Large intestine (tissue), 3 donors: ENCODE data around the gene ZNF202. TPM values are rescaled to one million over a fixed set of nuclear protein-coding genes. Genes with fewer than 3 reads are reported as not detected.

Experiments
- DNase-seq, 2 donors: peaks; one replicate each; pipeline versions ENCODE4 v3.0.0 to v3.0.0-alpha.2; 2013
- H3K27ac ChIP-seq: one replicate; pipeline ENCODE4 v1.5.1; 2013; ENCODE audit warnings: low read length
- H3K27me3 ChIP-seq: 2 replicates; pipeline ENCODE4 v1.6.1; 2013; ENCODE audit warnings: low read length; ENCODE audit not compliant: control insufficient read depth, insufficient read depth
- H3K36me3 ChIP-seq: 2 replicates; pipeline ENCODE4 v1.6.1; 2013; ENCODE audit warnings: low read length; ENCODE audit not compliant: control insufficient read depth, insufficient read depth
- H3K4me1 ChIP-seq: one replicate; pipeline ENCODE4 v1.6.1; 2013; ENCODE audit warnings: low read length; ENCODE audit not compliant: control insufficient read depth, insufficient read depth
- H3K4me3 ChIP-seq: one replicate; pipeline ENCODE4 v1.5.1; 2013; ENCODE audit warnings: low read length
- H3K9me3 ChIP-seq: one replicate; pipeline ENCODE4 v1.6.1; 2013; ENCODE audit warnings: mild to moderate bottlenecking, low read depth, low read length, moderate library complexity; ENCODE audit not compliant: control insufficient read depth
- WGBS: methylation state at CpG from one replicate; pipeline ENCODE4 v1.1.5; 2013; ENCODE audit warnings: low lambda C conversion rate; ENCODE audit not compliant: insufficient coverage; 5-methylcytosine and 5-hydroxymethylcytosine counted together
- polyA plus RNA-seq: library from polyadenylated mRNA; unstranded; fragments of 120-200 nt; gene quantifications from one replicate; pipeline ENCODE4 v1.2.1, GENCODE V29; 2013

ZNF202 gene
- polyA plus RNA-seq, 1 donor: 17.1 TPM

GRCh38 chr11:123707606-123708205 lies 33.8 kb downstream of the ZNF202 start:
- H3K9me3 ChIP-seq: no peaks in the 10 kb centered on the region
- H3K27me3 ChIP-seq: no peaks in the 10 kb centered on the region
- DNase-seq: peak; percentile 48 to 50
- peaks cover 6% of the 10 kb centered on the region for H3K4me1 ChIP-seq
- no CpG with 5 or more reads among the region's 8 CpGs for WGBS
- H3K27ac ChIP-seq: no peak overlapping the region
- H3K36me3 ChIP-seq: no peaks in the 10 kb centered on the region
- no peak overlapping the region for H3K4me3 ChIP-seq

DNA sequence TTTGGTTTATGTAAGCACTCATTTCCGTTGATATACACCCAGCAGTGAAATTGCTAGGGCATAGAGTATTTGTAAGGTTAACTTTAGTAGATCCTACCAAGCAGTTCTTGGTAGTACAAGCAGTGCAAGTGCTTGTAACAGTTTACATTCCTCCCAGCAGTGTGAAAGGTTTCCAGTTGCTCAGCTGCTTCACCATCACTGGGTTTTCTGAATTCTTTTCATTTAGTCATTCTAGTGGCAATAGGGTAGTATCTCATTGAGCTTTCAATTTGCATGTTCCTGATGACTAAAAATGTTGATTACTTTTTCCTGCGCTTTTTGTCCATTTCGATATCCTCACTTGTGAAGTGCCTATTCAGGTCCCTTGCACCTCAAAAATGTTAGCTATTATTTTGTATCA lies 34.3 kb downstream of the ZNF202 start:
- Histone ChIP-seq H3K9me3 (no peaks in the 10 kb centered on the region), H3K27ac (no peak overlapping the region), H3K4me3 (no peak overlapping the region), H3K27me3 (no peaks in the 10 kb centered on the region), H3K4me1 (peaks cover 11% of the 10 kb centered on the region), H3K36me3 (no peaks in the 10 kb centered on the region)
- DNase-seq: no peak
- WGBS: 100% methylated on average over 2 of the region's 3 CpGs

GRCh38 chr11:123704341-123704740 lies 37.1 kb downstream of the ZNF202 start:
- no peak overlapping the region for H3K27ac ChIP-seq
- no peaks in the 10 kb centered on the region for H3K9me3 ChIP-seq
- no peak for DNase-seq
- H3K4me3 ChIP-seq: no peak overlapping the region
- no peaks in the 10 kb centered on the region for H3K27me3 ChIP-seq
- no peaks in the 10 kb centered on the region for H3K36me3 ChIP-seq
- 95% methylated on average over 2 of the region's 3 CpGs for WGBS
- H3K4me1 ChIP-seq: peaks cover 18% of the 10 kb centered on the region

DNA sequence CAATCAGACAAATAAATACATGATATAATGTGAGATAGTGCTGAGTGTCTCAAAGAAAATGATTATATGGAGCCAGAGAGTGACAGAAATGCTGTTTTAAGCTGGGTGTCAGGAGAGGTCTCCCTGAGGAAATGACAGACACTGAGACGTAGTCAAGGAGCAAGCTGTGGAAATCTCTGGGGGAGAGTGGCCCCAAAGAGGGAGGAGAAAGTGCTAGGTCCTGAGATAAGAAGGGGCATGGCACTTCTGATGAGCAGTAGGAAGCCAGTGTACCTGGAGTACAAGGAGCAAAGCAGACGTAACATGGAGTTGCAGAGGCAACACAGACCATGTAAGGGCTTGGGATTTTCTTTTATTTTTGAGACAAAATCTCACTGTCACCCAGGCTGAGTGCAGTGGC lies 38.8 kb downstream of the ZNF202 start:
- no peak overlapping the region for H3K4me3 ChIP-seq
- no peaks in the 10 kb centered on the region for H3K27me3 ChIP-seq
- peaks cover 18% of the 10 kb centered on the region for H3K4me1 ChIP-seq
- peak; percentile 81 to 91 for DNase-seq
- no peak overlapping the region for H3K27ac ChIP-seq
- no peaks in the 10 kb centered on the region for H3K36me3 ChIP-seq
- WGBS: no CpG with 5 or more reads among the region's 2 CpGs
- no peaks in the 10 kb centered on the region for H3K9me3 ChIP-seq

DNA sequence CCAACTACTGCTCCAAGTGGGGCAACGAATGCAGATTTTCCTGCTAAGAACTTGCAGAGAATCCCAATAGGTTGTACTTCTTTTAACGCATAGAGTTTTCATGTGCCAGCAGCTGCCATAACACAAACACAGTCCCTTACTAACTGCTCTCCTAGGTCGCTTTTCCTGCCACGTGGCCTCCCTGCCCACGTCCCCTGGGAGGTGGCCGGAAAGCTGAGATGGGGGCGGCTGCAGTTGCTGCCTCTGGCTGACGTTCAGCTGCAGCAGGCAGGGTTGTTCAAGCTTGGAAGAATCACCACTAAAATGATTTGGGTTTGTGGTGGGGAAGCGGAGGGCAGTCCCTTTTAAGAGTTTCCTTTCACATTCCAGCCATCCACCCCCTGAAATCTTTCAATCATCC lies 39.3 kb downstream of the ZNF202 start:
- Histone ChIP-seq H3K27me3 (no peaks in the 10 kb centered on the region), H3K4me1 (peaks cover 18% of the 10 kb centered on the region), H3K27ac (no peak overlapping the region), H3K4me3 (no peak overlapping the region), H3K9me3 (no peaks in the 10 kb centered on the region), H3K36me3 (no peaks in the 10 kb centered on the region)
- no CpG with 5 or more reads among the region's 9 CpGs for WGBS
- no peak for DNase-seq

DNA sequence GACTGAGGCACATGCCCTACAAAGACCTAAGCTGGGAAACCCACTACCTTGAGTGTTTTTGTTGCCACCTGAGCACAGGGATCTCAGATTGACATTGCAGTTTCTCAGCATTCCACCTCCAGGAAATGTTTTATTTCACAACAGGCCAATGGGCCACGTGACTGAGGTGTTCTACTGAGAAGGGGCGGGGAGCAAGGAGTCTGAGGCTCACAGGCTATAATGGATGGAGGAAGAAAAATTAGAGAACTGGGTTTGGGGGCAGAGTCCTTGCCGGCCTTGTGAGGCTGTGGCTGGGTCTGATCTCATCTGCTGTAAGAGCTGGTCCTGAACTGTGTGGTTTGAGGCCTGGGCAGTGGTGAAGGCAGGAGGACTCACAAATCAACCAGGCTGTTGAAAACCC lies 40.7 kb downstream of the ZNF202 start:
- Histone ChIP-seq H3K4me3 (no peak overlapping the region), H3K27me3 (no peaks in the 10 kb centered on the region), H3K9me3 (no peaks in the 10 kb centered on the region), H3K27ac (peak overlapping the region; percentile 72), H3K4me1 (peaks cover 18% of the 10 kb centered on the region), H3K36me3 (no peaks in the 10 kb centered on the region)
- DNase-seq: peak; percentile 90 to 97
- no CpG with 5 or more reads among the region's 3 CpGs for WGBS

DNA sequence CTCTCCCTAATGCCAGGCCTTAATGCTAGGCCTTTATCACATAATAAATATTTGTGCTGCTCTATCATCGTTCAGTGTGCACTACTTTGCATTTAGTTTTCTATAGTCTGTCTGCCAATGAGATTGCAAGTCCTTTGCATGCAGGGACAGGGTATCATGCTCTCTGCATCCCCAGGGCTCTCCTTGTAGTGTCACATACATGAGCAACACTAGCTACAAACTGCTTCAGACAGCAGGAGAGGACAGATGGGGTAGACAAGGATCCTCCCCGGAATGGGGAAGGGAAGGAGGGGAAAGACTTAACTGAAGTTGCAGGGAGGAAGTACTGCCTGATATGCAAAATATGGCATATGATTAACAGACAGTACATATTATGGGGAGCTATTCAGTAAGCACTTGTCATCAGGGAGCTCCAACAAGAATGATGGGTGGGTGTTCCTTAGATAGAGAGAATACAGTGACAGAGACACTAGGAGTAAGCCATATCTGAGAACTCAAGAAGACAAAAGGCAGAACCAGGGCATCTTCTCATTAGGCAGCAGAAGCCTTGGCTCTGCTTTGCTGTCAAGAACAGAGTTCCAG lies 42.8 kb downstream of the ZNF202 start:
- DNase-seq: no peak
- Histone ChIP-seq H3K36me3 (no peaks in the 10 kb centered on the region), H3K27ac (no peak overlapping the region), H3K27me3 (no peaks in the 10 kb centered on the region), H3K9me3 (no peaks in the 10 kb centered on the region), H3K4me1 (peaks cover 20% of the 10 kb centered on the region), H3K4me3 (no peak overlapping the region)
- 33% methylated on average over 1 of the region's 2 CpGs for WGBS

GRCh38 chr11:123696183-123696582 lies 45.3 kb downstream of the ZNF202 start:
- DNase-seq: no peak
- no peaks in the 10 kb centered on the region for H3K9me3 ChIP-seq
- 71% methylated on average over 1 of the region's 2 CpGs for WGBS

GRCh38 chr11:123695231-123695630 lies 46.2 kb downstream of the ZNF202 start:
- H3K27me3 ChIP-seq: no peaks in the 10 kb centered on the region
- no peak for DNase-seq

More at GRCh38 chr11:123696183-123696582, 45.3 kb downstream of the ZNF202 start:
- Histone ChIP-seq H3K27ac (no peak overlapping the region), H3K4me1 (peaks cover 12% of the 10 kb centered on the region), H3K4me3 (no peak overlapping the region), H3K27me3 (no peaks in the 10 kb centered on the region), H3K36me3 (no peaks in the 10 kb centered on the region)

GRCh38 chr11:123694551-123694950 lies 46.9 kb downstream of the ZNF202 start:
- H3K36me3 ChIP-seq: no peaks in the 10 kb centered on the region
- H3K27me3 ChIP-seq: no peaks in the 10 kb centered on the region
- WGBS: 66% methylated on average over 2 of the region's 2 CpGs
- peaks cover 8% of the 10 kb centered on the region for H3K4me1 ChIP-seq
- H3K4me3 ChIP-seq: no peak overlapping the region
- H3K27ac ChIP-seq: no peak overlapping the region
- no peak for DNase-seq
- H3K9me3 ChIP-seq: no peaks in the 10 kb centered on the region

More at GRCh38 chr11:123695231-123695630, 46.2 kb downstream of the ZNF202 start:
- H3K4me1 ChIP-seq: peaks cover 8% of the 10 kb centered on the region
- no peak overlapping the region for H3K27ac ChIP-seq
- no peaks in the 10 kb centered on the region for H3K9me3 ChIP-seq
- no CpG with 5 or more reads among the region's 9 CpGs for WGBS
- H3K4me3 ChIP-seq: no peak overlapping the region
- H3K36me3 ChIP-seq: no peaks in the 10 kb centered on the region

DNA sequence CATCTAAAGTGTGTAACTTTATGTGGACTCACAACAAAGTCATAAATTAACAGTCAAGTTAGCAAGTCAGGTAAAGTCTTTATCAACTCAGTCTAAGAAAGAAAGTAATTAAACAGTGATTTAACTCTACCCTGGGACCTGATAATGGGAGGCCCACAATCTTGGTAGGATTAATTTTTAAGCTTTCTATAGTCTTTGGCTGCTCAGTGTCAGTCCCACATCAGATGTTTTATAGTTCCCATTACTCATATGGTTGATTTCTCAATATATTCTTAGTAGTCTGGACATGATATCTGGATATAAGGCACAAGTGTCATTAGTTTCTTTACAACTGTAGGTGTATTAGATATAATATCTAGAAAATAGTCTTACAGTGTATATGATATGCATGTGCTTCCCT lies 48.5 kb downstream of the ZNF202 start:
- Histone ChIP-seq H3K27me3 (peaks cover 4% of the 10 kb centered on the region), H3K9me3 (no peaks in the 10 kb centered on the region), H3K4me3 (no peak overlapping the region), H3K36me3 (no peaks in the 10 kb centered on the region), H3K4me1 (peaks cover 8% of the 10 kb centered on the region), H3K27ac (no peak overlapping the region)
- peak; percentile 29 to 84 for DNase-seq
